SK-N-DZ (cell line): ENCODE measurements around the gene THUMPD2.
A peak's percentile ranks its signal among the peaks of the same experiment; 100 is the strongest.

Source experiments
- DNase-seq: peaks from one replicate; pipeline ENCODE4 v3.0.0-alpha.2; 2015; ENCODE audit warnings: low spot score

The THUMPD2 gene

GRCh38 chr2:39717067-39717466, 62.0 kb downstream of the THUMPD2 start:
- no peak for DNase-seq

- no peak for DNase-seq
Observed at GRCh38 chr2:39715822-39716221, 63.2 kb downstream of the THUMPD2 start.

GRCh38 chr2:39715095-39715494, 64.0 kb downstream of the THUMPD2 start:
- no peak for DNase-seq

GRCh38 chr2:39712953-39713352, 66.1 kb downstream of the THUMPD2 start:
- no peak for DNase-seq

- DNase-seq: no peak
Observed at GRCh38 chr2:39710807-39711206, 68.3 kb downstream of the THUMPD2 start.

GRCh38 chr2:39708003-39708402, 71.1 kb downstream of the THUMPD2 start:
- no peak for DNase-seq

GRCh38 chr2:39706945-39707344, 72.1 kb downstream of the THUMPD2 start:
- DNase-seq: no peak

GRCh38 chr2:39706312-39706711, 72.7 kb downstream of the THUMPD2 start:
- no peak for DNase-seq

- no peak for DNase-seq
Observed at GRCh38 chr2:39705638-39706037, 73.4 kb downstream of the THUMPD2 start.

GRCh38 chr2:39704540-39704939, 74.5 kb downstream of the THUMPD2 start:
- DNase-seq: no peak

- DNase-seq: peak; percentile 59
Observed at GRCh38 chr2:39703181-39703872, 75.7 kb downstream of the THUMPD2 start.

- DNase-seq: no peak
Observed at GRCh38 chr2:39701137-39701536, 77.9 kb downstream of the THUMPD2 start.

- DNase-seq: no peak
Observed at GRCh38 chr2:39697454-39697853, 81.6 kb downstream of the THUMPD2 start.

- no peak for DNase-seq
Observed at GRCh38 chr2:39696838-39697237, 82.2 kb downstream of the THUMPD2 start.

- DNase-seq: no peak
Observed at GRCh38 chr2:39696101-39696553, 82.9 kb downstream of the THUMPD2 start.

GRCh38 chr2:39693245-39693644, 85.8 kb downstream of the THUMPD2 start:
- no peak for DNase-seq

GRCh38 chr2:39689876-39690275, 89.2 kb downstream of the THUMPD2 start:
- DNase-seq: no peak

GRCh38 chr2:39689272-39689841, 89.7 kb downstream of the THUMPD2 start:
- DNase-seq: no peak

GRCh38 chr2:39688181-39688580, 90.9 kb downstream of the THUMPD2 start:
- DNase-seq: no peak

- no peak for DNase-seq
Observed at GRCh38 chr2:39686456-39686855, 92.6 kb downstream of the THUMPD2 start.
